ENCODE results near the gene AUNIP.
"Not testable (repeated sequence)": the region's sequence is repeated elsewhere in the genome, so short reads cannot be mapped to it uniquely, and the experiment has no call there.

The AUNIP gene

GRCh38 chr1:25866288-25866687 lies 7.0 kb upstream of the AUNIP start:
- no peak for DNase-seq (ENCODE audit: low spot score)

GRCh38 chr1:25864434-25864833 lies 5.2 kb upstream of the AUNIP start:
- no peak for DNase-seq (ENCODE audit: low spot score)

GRCh38 chr1:25863486-25864262 lies 4.4 kb upstream of the AUNIP start:
- DNase-seq (ENCODE audit: low spot score) = no peak

GRCh38 chr1:25862785-25863485 lies 3.7 kb upstream of the AUNIP start:
- no peak for DNase-seq (ENCODE audit: low spot score)

GRCh38 chr1:25861316-25862286 lies 2.3 kb upstream of the AUNIP start:
- DNase-seq (ENCODE audit: low spot score) = peak; percentile 22

- no peak for DNase-seq (ENCODE audit: low spot score)
Measured at GRCh38 chr1:25858494-25858893, 763 bp downstream of the AUNIP start.

- DNase-seq (ENCODE audit: low spot score) = no peak
Measured at GRCh38 chr1:25856856-25857255, 2.4 kb downstream of the AUNIP start.

- no peak for DNase-seq (ENCODE audit: low spot score)
Measured at GRCh38 chr1:25854554-25854953, 4.7 kb downstream of the AUNIP start.

- DNase-seq (ENCODE audit: low spot score) = no peak
Measured at GRCh38 chr1:25848531-25848930, 10.7 kb downstream of the AUNIP start.

GRCh38 chr1:25847929-25848328 lies 11.3 kb downstream of the AUNIP start:
- no peak for DNase-seq (ENCODE audit: low spot score)

GRCh38 chr1:25845664-25846063 lies 13.6 kb downstream of the AUNIP start:
- no peak for DNase-seq (ENCODE audit: low spot score)

GRCh38 chr1:25844536-25845337 lies 14.5 kb downstream of the AUNIP start:
- no peak for DNase-seq (ENCODE audit: low spot score)

- no peak for DNase-seq (ENCODE audit: low spot score)
Measured at GRCh38 chr1:25843483-25843882, 15.8 kb downstream of the AUNIP start.

- DNase-seq (ENCODE audit: low spot score) = not testable (repeated sequence)
Measured at GRCh38 chr1:25839808-25840207, 19.4 kb downstream of the AUNIP start.

- no peak for DNase-seq (ENCODE audit: low spot score)
Measured at GRCh38 chr1:25837262-25837875, 21.9 kb downstream of the AUNIP start.

- DNase-seq (ENCODE audit: low spot score) = no peak
Measured at GRCh38 chr1:25836695-25837094, 22.6 kb downstream of the AUNIP start.

- DNase-seq (ENCODE audit: low spot score) = no peak
Measured at GRCh38 chr1:25834894-25835293, 24.4 kb downstream of the AUNIP start.

GRCh38 chr1:25833158-25833557 lies 26.1 kb downstream of the AUNIP start:
- DNase-seq (ENCODE audit: low spot score) = no peak

- DNase-seq (ENCODE audit: low spot score) = no peak
Measured at GRCh38 chr1:25832336-25833037, 26.8 kb downstream of the AUNIP start.

- no peak for DNase-seq (ENCODE audit: low spot score)
Measured at GRCh38 chr1:25831569-25832196, 27.6 kb downstream of the AUNIP start.

Measured in Ammon's horn (tissue), 1 donor.